HEK293 (cell line): ENCODE measurements around the gene TNFRSF1A.

Source experiments
- CTCF ChIA-PET: fragments of 350-600 bp; formaldehyde crosslinking; extraction: SDS; loops from one replicate; lab custom pipeline; 2021; ENCODE audit warnings: antibody characterized with exemption; lab: Yijun Ruan, JAX
- POLR2A ChIA-PET: fragments of 300-600 bp; formaldehyde crosslinking; extraction: SDS; loops from one replicate; lab custom pipeline; 2020; ENCODE audit warnings: antibody characterized with exemption, inconsistent platforms; lab: Yijun Ruan, JAX
- H3K27ac ChIP-seq: fragments of 200-500 bp; sonication (Bioruptor generic); 2 replicates; pipeline ENCODE4 v1.5.1; 2014; ENCODE audit warnings: low read depth, low read length, control low read depth, inconsistent platforms; ENCODE audit errors: extremely low read depth
- H3K36me3 ChIP-seq, 2 experiments: fragments of 200-500 bp in 1 of 2; sonication (Bioruptor generic) in 1 of 2; 1 replicate in 1 of 2; 2 replicates in 1 of 2; pipeline ENCODE4 v1.5.1; 2014 to 2017; ENCODE audit warnings: inconsistent platforms in 2 of 2, low read length in 2 of 2; ENCODE audit not compliant: control insufficient read depth in 2 of 2, insufficient read depth in 1 of 2
- H3K4me1 ChIP-seq: fragments of 200-500 bp; sonication (Bioruptor generic); 2 replicates; pipeline ENCODE4 v1.5.1; 2014; ENCODE audit warnings: mild to moderate bottlenecking, low read length, inconsistent platforms; ENCODE audit not compliant: control insufficient read depth, insufficient read depth
- H3K4me3 ChIP-seq: 2 replicates; pipeline ENCODE4 v1.5.1; 2011; ENCODE audit warnings: low read depth, mild to moderate bottlenecking, control low read depth, low read length, moderate library complexity
- H3K9me3 ChIP-seq: fragments of 200-500 bp; sonication (Bioruptor generic); 2 replicates; pipeline ENCODE4 v1.5.1; 2014; ENCODE audit warnings: low read depth, low read length, inconsistent platforms; ENCODE audit not compliant: control insufficient read depth, insufficient read depth
- HOXA7 ChIP-seq: sonication (generic); formaldehyde crosslinking; IDR thresholded peaks from 2 replicates; pipeline ENCODE4 v1.8.1; 2022; ENCODE audit warnings: missing genetic modification reagents, borderline replicate concordance
- PRDM1 ChIP-seq: fragments of 450-650 bp; formaldehyde crosslinking; IDR thresholded peaks from 2 replicates; pipeline ENCODE4; 2016; ENCODE audit warnings: missing biosample characterization, missing genetic modification characterization
- ZBTB21 ChIP-seq: fragments of 450-650 bp; formaldehyde crosslinking; IDR thresholded peaks from 2 replicates; pipeline ENCODE4 v1.5.1; 2017; ENCODE audit warnings: missing biosample characterization, missing genetic modification characterization
- ZBTB48 ChIP-seq: fragments of 450-650 bp; formaldehyde crosslinking; IDR thresholded peaks from 2 replicates; pipeline ENCODE4 v1.5.1; 2016; ENCODE audit warnings: missing biosample characterization, missing genetic modification characterization
- ZFP3 ChIP-seq: fragments of 450-650 bp; formaldehyde crosslinking; IDR thresholded peaks from 2 replicates; pipeline ENCODE4 v1.5.1; 2016; ENCODE audit warnings: low read depth, missing biosample characterization, missing genetic modification characterization
- ZNF202 ChIP-seq: fragments of 450-650 bp; formaldehyde crosslinking; IDR thresholded peaks from 2 replicates; pipeline ENCODE4 v1.5.1; 2016; ENCODE audit warnings: missing biosample characterization, missing genetic modification characterization, borderline replicate concordance
- ZNF221 ChIP-seq: fragments of 450-650 bp; formaldehyde crosslinking; IDR thresholded peaks from 2 replicates; pipeline ENCODE4 v1.5.1; 2017; ENCODE audit warnings: missing biosample characterization, missing genetic modification characterization, borderline replicate concordance
- ZNF571 ChIP-seq: fragments of 450-650 bp; formaldehyde crosslinking; IDR thresholded peaks from 2 replicates; pipeline ENCODE4 v1.5.0; 2017; ENCODE audit warnings: missing biosample characterization, missing genetic modification characterization
- ZNF585B ChIP-seq: fragments of 450-650 bp; formaldehyde crosslinking; IDR thresholded peaks from 2 replicates; pipeline ENCODE4 v1.5.1; 2016; ENCODE audit warnings: missing biosample characterization, missing genetic modification characterization
- TF ChIP-seq, protein P1 (sequence below): fragments of 450-650 bp; formaldehyde crosslinking; IDR thresholded peaks from 2 replicates; pipeline ENCODE4 v1.5.1; 2017; ENCODE audit warnings: missing biosample characterization, missing genetic modification characterization
- TF ChIP-seq, protein P2 (sequence below): fragments of 450-650 bp; formaldehyde crosslinking; IDR thresholded peaks from 2 replicates; pipeline ENCODE4 v1.5.0; 2017; ENCODE audit warnings: missing biosample characterization, missing genetic modification characterization, borderline replicate concordance
- TF ChIP-seq, protein P3 (sequence below): fragments of 450-650 bp; formaldehyde crosslinking; IDR thresholded peaks from 2 replicates; pipeline ENCODE4 v1.5.1; 2016; ENCODE audit warnings: missing biosample characterization, missing genetic modification characterization, borderline replicate concordance
- TF ChIP-seq, protein P4 (sequence below): fragments of 450-650 bp; formaldehyde crosslinking; IDR thresholded peaks from 2 replicates; pipeline ENCODE4 v1.5.1; 2016; ENCODE audit warnings: missing biosample characterization, missing genetic modification characterization

Gene TNFRSF1A

DNA sequence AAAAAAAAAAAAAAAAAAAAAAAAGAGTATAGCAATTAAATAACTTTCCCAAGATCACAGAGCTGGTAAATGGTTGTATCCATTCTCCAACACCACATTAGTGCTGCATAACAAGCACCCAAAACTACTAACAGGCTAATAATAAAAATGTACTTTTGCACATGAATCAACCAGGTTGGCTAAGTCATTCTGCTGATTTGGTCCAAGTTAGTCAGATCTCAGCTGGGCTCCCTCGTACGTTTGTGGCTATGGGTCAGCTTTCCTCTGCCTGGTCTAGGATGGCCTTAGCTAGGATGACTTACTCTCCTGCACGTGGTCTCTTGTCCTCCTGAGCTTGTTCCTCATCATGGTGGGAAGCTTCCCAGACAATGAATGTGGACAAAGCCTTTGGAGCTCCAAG lies 39.3 kb downstream of the TNFRSF1A start:
- POLR2A ChIA-PET, result interaction anchor here (0.6 to 1.5 kb wide), 5 partner anchors 14 to 168 kb away, joined by 3 to 7 read pairs (median 3); partner anchors contain the start of gene VAMP1

DNA sequence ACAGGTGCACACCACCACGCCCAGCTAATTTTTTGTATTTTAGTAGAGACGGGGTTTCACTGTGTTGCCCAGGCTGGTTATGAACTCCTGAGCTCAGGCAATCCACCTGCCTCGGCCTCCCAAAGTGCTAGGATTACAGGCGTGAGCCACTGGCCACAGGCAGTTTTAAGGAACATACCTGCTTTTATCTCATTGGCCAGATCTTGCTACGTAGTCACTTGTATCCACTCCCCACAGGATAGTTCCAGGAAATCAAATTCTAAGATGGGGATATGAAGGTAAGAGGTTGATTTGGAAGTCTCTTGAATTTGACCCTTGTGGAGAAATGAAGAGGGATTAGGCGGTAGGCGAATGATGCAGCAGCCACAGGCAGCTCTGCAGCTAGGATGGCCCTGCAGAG lies 40.2 kb downstream of the TNFRSF1A start:
- no peaks in the 10 kb centered on the region for H3K4me1 ChIP-seq
- POLR2A ChIA-PET, result interaction anchor here (1.5 kb wide), 1 partner anchor 73 kb away, joined by 3 read pairs; no protein-coding TSS in a partner anchor
- TF ChIP-seq ZNF202 (no peak), HOXA7 (CRISPR knock-in tag) (no peak)
- TF ChIP-seq, protein P1, sequence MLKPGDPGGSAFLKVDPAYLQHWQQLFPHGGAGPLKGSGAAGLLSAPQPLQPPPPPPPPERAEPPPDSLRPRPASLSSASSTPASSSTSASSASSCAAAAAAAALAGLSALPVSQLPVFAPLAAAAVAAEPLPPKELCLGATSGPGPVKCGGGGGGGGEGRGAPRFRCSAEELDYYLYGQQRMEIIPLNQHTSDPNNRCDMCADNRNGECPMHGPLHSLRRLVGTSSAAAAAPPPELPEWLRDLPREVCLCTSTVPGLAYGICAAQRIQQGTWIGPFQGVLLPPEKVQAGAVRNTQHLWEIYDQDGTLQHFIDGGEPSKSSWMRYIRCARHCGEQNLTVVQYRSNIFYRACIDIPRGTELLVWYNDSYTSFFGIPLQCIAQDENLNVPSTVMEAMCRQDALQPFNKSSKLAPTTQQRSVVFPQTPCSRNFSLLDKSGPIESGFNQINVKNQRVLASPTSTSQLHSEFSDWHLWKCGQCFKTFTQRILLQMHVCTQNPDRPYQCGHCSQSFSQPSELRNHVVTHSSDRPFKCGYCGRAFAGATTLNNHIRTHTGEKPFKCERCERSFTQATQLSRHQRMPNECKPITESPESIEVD (tag by site-specific recombination), result no peak
- H3K27ac ChIP-seq, result no peak overlapping the region
- no peak overlapping the region for H3K4me3 ChIP-seq
- CTCF ChIA-PET, result no interaction called here
- H3K36me3 ChIP-seq, result no peaks in the 10 kb centered on the region
- H3K9me3 ChIP-seq, result no peaks in the 10 kb centered on the region

More for the DNA sequence above, 39.3 kb downstream of the TNFRSF1A start:
- CTCF ChIA-PET, result interaction anchor here (0.6 to 0.7 kb wide), 2 partner anchors 50 to 350 kb away, joined by 5 to 11 read pairs; no protein-coding TSS in a partner anchor
- Histone ChIP-seq H3K27ac (no peak overlapping the region), H3K36me3 (no peaks in the 10 kb centered on the region), H3K4me3 (no peak overlapping the region), H3K9me3 (no peaks in the 10 kb centered on the region)
- TF ChIP-seq, protein P2, sequence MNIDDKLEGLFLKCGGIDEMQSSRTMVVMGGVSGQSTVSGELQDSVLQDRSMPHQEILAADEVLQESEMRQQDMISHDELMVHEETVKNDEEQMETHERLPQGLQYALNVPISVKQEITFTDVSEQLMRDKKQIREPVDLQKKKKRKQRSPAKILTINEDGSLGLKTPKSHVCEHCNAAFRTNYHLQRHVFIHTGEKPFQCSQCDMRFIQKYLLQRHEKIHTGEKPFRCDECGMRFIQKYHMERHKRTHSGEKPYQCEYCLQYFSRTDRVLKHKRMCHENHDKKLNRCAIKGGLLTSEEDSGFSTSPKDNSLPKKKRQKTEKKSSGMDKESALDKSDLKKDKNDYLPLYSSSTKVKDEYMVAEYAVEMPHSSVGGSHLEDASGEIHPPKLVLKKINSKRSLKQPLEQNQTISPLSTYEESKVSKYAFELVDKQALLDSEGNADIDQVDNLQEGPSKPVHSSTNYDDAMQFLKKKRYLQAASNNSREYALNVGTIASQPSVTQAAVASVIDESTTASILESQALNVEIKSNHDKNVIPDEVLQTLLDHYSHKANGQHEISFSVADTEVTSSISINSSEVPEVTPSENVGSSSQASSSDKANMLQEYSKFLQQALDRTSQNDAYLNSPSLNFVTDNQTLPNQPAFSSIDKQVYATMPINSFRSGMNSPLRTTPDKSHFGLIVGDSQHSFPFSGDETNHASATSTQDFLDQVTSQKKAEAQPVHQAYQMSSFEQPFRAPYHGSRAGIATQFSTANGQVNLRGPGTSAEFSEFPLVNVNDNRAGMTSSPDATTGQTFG (tag by site-specific recombination), result no peak
- TF ChIP-seq PRDM1 (tag by site-specific recombination) (no peak), ZBTB21 (no peak), ZBTB48 (tag by site-specific recombination) (no peak), ZNF585B (no peak), ZNF571 (tag by site-specific recombination) (no peak), ZFP3 (tag by site-specific recombination) (no peak)
- TF ChIP-seq, protein P3, sequence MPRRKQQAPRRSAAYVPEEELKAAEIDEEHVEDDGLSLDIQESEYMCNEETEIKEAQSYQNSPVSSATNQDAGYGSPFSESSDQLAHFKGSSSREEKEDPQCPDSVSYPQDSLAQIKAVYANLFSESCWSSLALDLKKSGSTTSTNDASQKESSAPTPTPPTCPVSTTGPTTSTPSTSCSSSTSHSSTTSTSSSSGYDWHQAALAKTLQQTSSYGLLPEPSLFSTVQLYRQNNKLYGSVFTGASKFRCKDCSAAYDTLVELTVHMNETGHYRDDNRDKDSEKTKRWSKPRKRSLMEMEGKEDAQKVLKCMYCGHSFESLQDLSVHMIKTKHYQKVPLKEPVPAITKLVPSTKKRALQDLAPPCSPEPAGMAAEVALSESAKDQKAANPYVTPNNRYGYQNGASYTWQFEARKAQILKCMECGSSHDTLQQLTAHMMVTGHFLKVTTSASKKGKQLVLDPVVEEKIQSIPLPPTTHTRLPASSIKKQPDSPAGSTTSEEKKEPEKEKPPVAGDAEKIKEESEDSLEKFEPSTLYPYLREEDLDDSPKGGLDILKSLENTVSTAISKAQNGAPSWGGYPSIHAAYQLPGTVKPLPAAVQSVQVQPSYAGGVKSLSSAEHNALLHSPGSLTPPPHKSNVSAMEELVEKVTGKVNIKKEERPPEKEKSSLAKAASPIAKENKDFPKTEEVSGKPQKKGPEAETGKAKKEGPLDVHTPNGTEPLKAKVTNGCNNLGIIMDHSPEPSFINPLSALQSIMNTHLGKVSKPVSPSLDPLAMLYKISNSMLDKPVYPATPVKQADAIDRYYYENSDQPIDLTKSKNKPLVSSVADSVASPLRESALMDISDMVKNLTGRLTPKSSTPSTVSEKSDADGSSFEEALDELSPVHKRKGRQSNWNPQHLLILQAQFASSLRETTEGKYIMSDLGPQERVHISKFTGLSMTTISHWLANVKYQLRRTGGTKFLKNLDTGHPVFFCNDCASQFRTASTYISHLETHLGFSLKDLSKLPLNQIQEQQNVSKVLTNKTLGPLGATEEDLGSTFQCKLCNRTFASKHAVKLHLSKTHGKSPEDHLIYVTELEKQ (tag by site-specific recombination), result no peak
- TF ChIP-seq, all 188 proteins: peak for 0
- no peaks in the 10 kb centered on the region for H3K4me1 ChIP-seq

DNA sequence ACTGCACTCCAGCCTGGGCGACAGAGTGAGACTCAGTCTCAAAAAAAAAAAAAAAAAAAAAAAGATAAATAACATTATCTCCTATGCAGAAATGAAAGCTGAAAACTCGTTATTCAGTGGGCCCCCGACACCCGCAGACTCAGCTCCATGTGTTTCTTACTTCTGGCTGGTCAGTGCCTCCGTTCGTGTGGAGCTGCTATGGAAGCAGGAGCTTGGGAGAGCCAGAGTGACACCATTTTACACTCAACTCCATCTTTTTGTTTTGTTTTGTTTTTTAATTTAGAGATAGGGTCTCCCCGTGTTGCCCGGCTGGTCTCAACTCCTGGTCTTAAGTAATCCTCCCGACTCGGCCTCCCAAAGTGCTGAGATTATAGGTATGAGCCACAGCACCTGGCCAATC lies 44.7 kb downstream of the TNFRSF1A start:
- CTCF ChIA-PET, result interaction anchor here (1.1 to 1.3 kb wide), 3 partner anchors 13 to 168 kb away, joined by 3 to 6 read pairs (median 5); no protein-coding TSS in a partner anchor
- Histone ChIP-seq H3K4me3 (no peak overlapping the region), H3K4me1 (0 out of 2 replicates have a peak, but pooled peaks cover 3% of the 10 kb centered on the region), H3K27ac (no peak overlapping the region), H3K36me3 (no peaks in the 10 kb centered on the region), H3K9me3 (no peaks in the 10 kb centered on the region)
- TF ChIP-seq, protein P4, sequence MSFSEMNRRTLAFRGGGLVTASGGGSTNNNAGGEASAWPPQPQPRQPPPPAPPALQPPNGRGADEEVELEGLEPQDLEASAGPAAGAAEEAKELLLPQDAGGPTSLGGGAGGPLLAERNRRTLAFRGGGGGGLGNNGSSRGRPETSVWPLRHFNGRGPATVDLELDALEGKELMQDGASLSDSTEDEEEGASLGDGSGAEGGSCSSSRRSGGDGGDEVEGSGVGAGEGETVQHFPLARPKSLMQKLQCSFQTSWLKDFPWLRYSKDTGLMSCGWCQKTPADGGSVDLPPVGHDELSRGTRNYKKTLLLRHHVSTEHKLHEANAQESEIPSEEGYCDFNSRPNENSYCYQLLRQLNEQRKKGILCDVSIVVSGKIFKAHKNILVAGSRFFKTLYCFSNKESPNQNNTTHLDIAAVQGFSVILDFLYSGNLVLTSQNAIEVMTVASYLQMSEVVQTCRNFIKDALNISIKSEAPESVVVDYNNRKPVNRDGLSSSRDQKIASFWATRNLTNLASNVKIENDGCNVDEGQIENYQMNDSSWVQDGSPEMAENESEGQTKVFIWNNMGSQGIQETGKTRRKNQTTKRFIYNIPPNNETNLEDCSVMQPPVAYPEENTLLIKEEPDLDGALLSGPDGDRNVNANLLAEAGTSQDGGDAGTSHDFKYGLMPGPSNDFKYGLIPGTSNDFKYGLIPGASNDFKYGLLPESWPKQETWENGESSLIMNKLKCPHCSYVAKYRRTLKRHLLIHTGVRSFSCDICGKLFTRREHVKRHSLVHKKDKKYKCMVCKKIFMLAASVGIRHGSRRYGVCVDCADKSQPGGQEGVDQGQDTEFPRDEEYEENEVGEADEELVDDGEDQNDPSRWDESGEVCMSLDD (tag by site-specific recombination), result no peak
- TF ChIP-seq ZNF221 (tag by site-specific recombination), result no peak
- POLR2A ChIA-PET, result no interaction called here
